ENCODE data around the gene CIAO2B. TPM values are rescaled to one million over a fixed set of nuclear protein-coding genes. Genes with fewer than 3 reads are reported as not detected.
"Not testable (repeated sequence)": the region's sequence is repeated elsewhere in the genome, so short reads cannot be mapped to it uniquely, and the experiment has no call there.

Gene CIAO2B
- total RNA-seq, 1 experiment from 2014 or later: 83.0 TPM

- H2BK15ac ChIP-seq (ENCODE audit: low read depth, low read length); H2BK12ac ChIP-seq (ENCODE audit: insufficient read length, low read depth, low read length); H3K79me1 ChIP-seq (ENCODE audit: insufficient read depth, low read depth, low read length, poor library complexity, severe bottlenecking); H3K23ac ChIP-seq (ENCODE audit: insufficient read length, low read depth, low read length); H3K4me1 ChIP-seq (ENCODE audit: insufficient read depth, low read length); H3K27ac ChIP-seq (ENCODE audit: insufficient read length, low read depth, low read length); H3K18ac ChIP-seq (ENCODE audit: insufficient read length, low read depth, low read length); H3K9me3 Mint-ChIP-seq; H2AFZ ChIP-seq (ENCODE audit: low read length); H4K20me1 ChIP-seq (ENCODE audit: control insufficient read depth, insufficient read depth, insufficient read length); H3K23me2 ChIP-seq (ENCODE audit: insufficient read length, low read depth, low read length, poor library complexity, severe bottlenecking); H2AK5ac ChIP-seq (ENCODE audit: insufficient read length, low read length); H2BK5ac ChIP-seq (ENCODE audit: insufficient read length, low read length); H3K4ac ChIP-seq (ENCODE audit: low read depth, low read length); H3K14ac ChIP-seq (ENCODE audit: insufficient read depth, low read length); H2BK120ac ChIP-seq (ENCODE audit: low read depth, low read length, poor library complexity, severe bottlenecking); DNase-seq; H3K36me3 Mint-ChIP-seq (ENCODE audit: insufficient read depth in 1 of 3, low read depth in 3 of 3); H4K5ac ChIP-seq (ENCODE audit: insufficient read length, low read depth, low read length); H4K91ac ChIP-seq (ENCODE audit: insufficient read length, low read depth, low read length); H3T11ph ChIP-seq (ENCODE audit: low read length); H3K4me3 Mint-ChIP-seq; H3K79me2 ChIP-seq (ENCODE audit: insufficient read depth, low read length); H2BK20ac ChIP-seq (ENCODE audit: low read depth, low read length, poor library complexity, severe bottlenecking); H3K27ac Mint-ChIP-seq; H3K4me2 ChIP-seq (ENCODE audit: insufficient read depth, insufficient read length, low read length); H3K27me3 ChIP-seq (ENCODE audit: insufficient read depth, low read length); H4K8ac ChIP-seq (replicated peaks; ENCODE audit: insufficient read length, low read depth, low read length); H3K56ac ChIP-seq (ENCODE audit: insufficient read length, low read depth, low read length); H3K9ac ChIP-seq (ENCODE audit: extremely low read depth, insufficient read length, low read length); H3K9me3 ChIP-seq (ENCODE audit: control insufficient read depth, low read depth, low read length): not testable (repeated sequence)
- Mint-ChIP-seq H3K27me3 (ENCODE audit: low read depth) (peaks cover 18% of the 10 kb centered on the region), H3K4me1 (peaks cover 9 to 12% of the 10 kb centered on the region in 2 experiments)
- no CpG with 5 or more reads among the region's 17 CpGs for WGBS (ENCODE audit: extremely low coverage, insufficient read length, low lambda C conversion rate)
Observed at GRCh38 chr16:66955363-66956153, 21.4 kb upstream of the CIAO2B start.
